CD4-positive, alpha-beta T cell treated with Interleukin-10 for 1 hour (primary cell): ENCODE measurements around the gene OPRD1.
"Not testable (repeated sequence)": the region's sequence is repeated elsewhere in the genome, so short reads cannot be mapped to it uniquely, and the experiment has no call there.

Source experiments
- DNase-seq: peaks from one replicate; pipeline ENCODE4 v3.0.0-alpha.2; 2020

OPRD1 gene

DNA sequence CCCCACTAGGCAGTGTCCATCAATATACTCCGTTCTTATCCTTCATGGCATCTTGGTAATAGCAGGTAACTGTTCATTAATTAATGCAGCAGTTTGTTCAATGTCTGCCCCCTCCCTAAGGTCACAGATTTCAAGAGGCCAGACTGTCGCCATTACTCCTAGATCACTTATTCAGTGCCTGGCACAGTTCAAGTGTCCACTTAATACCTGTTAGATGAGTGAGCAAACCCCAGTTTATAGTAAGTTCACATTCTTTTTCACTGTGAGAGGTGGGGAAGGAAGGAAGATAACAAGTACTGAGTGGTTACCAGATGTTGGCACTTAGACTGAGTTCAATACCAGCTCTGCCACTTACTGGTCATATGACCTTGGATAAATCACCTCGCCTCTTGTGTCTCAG lies 36.4 kb downstream of the OPRD1 start:
- no peak for DNase-seq

DNA sequence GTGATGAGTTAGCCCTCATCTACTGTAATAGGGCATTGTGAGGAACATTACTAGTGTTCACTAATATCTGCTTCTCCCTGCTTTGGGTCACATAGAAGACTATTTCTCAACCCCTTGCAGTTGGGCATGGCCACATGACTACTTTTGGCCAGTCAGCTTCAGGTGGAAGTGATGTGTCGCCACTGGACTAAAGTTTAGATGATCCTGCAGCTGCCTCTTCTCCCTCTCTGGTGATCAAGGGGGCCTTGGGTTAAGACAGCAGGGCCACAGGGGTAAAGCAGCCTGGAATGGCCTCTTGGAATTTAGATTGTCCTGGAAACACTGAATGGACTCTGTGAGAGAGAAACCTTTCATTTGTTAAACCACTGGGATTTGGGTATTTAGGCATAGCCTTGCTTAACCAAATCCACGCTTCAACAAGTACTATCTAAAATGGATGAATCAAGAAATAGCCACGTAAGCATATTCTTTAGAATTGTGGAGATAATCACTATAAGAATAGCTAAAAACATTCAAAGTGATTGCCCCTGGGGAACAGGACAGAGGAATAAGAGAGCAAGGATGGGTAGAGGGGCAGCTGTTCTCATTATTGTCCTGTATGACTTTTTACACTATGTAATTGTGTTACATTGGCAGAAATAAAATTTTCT lies 41.2 kb downstream of the OPRD1 start:
- DNase-seq: no peak

DNA sequence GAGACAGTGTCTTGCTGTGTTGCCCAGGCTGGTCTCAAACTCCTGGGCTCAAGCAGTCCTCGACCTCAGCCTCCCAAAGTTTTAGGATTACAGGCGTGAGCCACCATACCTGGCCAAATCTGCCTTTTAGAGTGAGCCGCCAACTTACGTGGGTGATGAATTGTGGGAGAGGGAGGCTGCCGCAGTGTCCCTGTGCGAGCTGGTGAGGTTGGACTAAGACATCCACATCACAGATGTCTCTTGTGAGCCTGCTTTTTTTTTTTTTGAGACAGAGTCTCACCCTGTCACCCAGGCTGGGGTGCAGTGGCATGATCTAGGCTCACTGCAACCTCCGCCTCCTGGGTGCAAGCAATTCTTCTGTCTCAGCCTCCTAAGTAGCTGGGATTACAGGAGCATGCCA lies 42.4 kb downstream of the OPRD1 start:
- not testable (repeated sequence) for DNase-seq

DNA sequence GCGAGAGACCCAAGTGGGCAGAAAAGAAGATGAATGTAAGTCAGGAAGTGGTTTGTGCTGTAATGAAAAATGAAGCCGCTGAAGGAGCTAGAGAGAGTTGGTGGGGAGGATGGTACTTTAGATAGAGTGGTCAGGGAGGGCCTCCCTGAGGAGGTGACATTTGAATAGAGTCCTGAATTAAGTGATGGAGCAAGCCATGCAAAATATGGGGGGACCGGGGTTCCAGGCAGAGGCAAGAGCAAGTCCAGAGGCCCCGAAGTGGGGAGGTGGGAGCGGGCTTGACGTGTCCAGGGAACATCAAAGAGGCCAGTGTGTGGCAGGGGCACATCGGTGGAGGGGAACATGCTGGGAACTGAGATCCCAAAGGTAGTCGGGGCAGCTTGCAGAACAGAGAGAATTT lies 43.1 kb downstream of the OPRD1 start:
- no peak for DNase-seq

DNA sequence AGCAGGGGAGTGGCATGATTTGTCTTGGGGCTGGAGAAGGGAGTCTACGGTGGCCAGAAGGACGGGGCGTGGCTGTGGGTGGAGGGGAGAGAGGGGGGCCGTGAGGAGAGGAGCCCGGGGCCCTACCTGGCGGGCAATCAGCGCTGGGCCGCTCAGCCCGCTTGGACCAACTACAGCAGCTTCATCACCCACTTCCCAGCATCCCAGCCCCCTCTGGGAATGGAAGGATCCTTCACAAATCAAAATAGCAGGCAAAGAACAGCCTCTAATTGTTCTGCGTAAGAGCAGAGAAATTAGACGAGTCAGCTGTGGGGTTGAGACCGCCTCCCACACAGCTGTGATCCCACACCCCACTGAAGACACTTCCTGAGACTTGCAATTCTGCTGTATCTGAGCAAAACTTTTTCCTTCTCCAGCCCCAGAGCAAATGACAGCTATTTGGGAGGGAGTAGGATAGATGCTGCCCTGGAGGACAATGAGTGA lies 43.5 kb downstream of the OPRD1 start:
- DNase-seq: no peak

DNA sequence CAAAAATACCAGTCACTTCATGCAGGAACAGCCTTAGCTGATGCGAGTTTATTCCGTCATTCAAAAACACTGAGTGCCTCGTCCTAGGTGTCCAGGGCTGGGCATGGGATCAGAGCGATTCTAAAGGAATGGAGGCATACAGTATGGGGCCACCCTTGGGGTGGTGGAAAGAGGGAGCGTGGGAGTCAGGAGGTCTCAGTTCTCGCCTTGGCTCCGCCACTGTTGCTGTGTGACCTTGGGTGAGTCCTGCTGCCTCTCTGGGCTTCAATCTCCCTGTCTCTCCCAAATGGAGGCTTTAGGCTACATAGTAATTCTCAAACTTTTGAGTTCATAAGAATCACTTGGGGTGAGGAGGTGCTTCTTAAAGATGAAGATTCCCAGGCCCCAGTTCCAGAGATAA lies 44.0 kb downstream of the OPRD1 start:
- DNase-seq: no peak

DNA sequence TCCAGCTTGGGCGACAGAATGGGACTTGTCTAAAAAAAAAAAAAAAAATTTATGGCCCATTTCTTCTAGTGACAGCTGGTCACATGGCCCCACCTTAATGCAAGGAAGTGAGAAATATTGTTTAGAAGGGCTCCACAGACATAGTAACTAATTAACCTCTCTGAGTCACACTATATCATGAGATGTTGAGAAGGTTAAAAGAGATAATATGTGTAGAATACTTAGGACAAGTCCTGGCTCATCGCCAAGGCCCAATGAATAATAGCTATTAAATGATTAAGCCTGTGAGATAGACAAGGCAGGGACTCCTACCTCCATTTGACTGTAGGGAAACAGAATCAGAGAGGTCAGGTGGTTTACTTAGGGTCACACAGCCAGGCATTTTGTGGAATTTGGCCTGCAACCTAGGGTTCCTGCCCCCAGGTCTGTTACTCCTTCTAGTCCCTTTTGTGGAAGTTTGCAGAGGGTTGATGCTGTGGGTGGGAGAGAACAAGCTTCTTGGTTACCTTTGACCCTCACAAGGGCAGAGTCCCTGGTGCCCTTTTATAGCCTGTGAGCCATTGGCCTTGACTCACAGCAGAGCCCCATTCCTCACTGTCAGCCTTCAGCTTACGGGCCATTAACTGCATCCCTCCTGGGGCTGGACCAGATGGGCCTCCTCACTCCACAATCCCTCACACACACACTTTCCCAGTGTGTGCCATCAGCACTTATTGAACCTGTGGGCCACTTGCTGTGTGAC lies 48.5 kb downstream of the OPRD1 start:
- DNase-seq: no peak

DNA sequence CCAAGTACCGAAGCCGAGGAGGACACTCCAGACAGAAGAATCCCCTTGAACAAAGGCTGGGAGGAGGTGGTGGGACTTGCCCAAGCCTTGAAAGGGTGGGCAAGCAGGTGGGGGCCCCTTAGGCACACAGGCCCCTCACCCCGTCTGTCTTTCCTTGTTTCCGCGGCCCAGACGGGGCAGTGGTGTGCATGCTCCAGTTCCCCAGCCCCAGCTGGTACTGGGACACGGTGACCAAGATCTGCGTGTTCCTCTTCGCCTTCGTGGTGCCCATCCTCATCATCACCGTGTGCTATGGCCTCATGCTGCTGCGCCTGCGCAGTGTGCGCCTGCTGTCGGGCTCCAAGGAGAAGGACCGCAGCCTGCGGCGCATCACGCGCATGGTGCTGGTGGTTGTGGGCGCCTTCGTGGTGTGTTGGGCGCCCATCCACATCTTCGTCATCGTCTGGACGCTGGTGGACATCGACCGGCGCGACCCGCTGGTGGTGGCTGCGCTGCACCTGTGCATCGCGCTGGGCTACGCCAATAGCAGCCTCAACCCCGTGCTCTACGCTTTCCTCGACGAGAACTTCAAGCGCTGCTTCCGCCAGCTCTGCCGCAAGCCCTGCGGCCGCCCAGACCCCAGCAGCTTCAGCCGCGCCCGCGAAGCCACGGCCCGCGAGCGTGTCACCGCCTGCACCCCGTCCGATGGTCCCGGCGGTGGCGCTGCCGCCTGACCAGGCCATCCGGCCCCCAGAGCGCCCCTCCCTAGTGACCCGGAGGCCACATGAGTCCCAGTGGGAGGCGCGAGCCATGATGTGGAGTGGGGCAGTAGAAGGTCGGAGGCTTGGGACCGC lies 50.8 kb downstream of the OPRD1 start:
- DNase-seq: no peak

DNA sequence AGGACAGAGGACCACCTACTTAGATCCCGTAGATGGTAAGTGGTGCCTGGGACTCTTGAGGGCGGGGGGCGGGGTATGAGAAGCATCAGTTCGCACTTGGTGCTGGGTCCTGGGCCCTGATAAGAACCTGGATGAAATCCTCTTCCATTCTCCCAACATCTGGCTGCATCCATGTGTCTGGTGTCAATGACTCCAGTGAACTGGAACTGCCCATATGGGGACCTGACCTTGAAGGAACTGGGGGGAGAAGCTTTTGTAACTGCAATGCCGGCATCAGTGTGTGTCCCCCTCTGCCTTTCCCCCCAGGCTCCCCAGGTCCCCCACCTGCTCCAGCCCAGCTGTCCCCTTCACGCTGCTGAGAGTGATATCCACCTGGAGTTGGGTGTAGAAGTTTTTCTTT lies 52.7 kb downstream of the OPRD1 start:
- no peak for DNase-seq

DNA sequence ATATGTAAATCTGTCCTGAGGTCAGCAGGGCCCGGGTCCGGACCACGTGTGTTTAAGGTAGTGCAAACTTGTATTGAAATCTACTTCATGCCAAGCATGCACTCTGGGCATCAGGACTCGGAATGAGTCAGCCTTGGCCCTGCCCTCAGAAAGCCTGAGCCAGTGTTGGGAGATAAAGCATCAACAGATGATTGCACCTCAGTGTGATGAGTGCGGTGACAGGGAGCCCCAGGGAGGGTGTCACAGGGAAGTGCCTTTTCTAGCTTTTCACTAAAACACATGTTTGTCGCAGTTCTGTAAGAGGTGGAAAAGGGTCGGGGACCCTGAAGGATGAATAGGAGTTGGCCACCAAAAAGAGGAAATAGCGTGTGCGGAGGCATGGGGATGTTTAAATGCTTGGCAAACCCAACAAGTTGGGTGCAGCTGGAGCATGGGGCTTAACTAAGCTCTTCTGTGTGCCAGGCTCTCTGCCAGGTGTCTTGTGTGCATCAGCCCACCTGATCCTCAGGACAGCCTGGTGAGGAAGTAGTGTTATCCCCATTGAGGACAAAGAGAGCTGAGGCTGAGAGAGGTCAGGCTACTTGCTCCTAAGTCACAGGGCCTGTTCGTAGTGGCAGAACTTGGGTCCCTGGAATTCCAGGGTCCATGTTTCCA lies 54.2 kb downstream of the OPRD1 start:
- DNase-seq: no peak

DNA sequence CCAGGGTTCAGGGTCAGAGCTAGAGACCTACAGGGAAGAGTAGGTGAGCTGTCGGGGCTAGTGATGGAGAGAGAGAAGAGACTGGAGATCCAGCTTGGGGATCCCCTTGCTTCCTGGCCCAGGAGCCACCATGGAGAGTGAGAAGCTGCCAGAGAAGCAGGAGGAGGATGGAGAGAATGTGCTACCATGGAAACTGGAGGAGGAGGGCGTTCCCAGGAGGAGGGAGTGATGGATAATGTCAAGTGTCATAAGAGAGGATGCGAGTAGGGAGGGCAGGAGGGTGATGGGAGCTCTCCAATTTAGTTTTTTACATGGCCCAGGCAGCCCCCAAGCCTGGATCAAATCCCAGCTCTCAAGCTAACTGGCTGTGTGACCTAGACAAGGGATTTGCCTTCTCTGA lies 55.9 kb downstream of the OPRD1 start:
- DNase-seq: no peak

DNA sequence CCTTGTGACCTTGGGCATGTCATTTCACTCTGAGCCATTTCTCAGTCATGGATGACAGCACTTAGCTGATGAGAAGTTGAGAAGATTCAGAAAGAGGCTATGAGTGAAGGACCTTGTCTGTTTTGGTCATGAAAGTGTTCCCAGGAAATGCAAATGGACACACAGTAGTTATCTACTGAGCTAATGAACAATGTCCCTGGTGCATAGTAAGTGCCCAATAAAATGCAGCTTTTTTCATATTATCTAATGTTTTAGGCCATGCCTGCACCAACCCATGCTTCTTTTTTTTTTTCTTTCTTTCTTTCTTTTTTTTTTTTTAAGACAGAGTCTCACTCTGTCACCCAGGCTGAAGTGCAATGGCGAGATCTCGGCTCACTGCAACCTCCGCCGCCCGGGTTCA lies 58.0 kb downstream of the OPRD1 start:
- DNase-seq: no peak

DNA sequence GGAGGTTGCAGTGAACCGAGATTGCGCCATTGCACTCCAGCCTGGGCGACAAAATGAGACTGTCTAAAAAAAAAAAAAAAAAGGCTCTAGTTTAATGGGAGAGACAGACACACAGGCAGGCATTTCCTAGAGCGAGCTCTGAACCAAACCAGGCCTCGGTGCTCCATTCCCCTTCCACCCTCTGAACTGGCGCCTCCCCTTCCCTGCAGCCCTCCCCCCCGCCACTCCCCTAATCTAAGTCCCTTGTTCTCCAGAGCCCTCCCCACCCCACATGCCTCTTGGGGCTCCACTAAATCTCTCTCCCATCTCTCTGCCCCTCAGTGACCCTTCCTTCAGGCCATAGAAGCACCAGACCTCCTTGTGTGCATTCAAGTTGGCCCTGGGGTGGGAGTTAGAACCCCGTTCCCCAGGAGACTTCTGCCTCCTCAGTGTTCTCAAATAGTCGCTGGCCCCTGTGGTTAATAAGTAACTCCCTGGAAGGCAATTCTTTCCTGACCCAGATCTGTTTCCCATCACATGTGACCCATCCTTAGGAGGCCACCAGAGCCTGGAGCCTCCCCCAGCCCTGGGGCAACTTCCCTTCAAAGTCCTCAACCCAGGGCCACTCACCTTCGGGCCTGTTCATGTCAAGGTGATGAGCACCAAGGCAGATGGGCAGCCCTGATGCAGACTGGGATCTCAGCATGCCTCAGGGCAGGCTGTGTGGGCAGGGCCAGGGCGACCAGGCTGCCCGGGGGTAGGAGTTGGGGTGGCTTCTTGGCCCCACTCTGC lies 59.8 kb downstream of the OPRD1 start:
- no peak for DNase-seq

DNA sequence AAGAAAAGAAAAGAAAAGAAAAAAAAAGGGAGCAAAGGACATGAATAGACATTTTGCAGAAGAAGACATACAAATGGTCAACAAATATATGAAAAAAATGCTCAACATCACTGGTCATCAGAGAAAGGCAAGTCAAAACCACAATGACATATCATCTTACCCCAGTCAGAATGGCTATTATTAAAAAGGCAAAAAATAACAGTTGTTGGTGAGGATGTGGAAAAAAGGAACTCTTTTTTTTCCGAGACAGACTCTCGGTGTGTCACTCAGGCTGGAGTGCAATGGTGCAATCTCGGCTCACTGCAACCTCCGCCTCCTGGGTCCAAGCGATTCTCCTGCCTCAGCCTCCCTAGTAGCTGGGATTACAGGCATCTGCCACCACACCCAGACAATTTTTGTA lies 63.2 kb downstream of the OPRD1 start:
- DNase-seq: not testable (repeated sequence)

DNA sequence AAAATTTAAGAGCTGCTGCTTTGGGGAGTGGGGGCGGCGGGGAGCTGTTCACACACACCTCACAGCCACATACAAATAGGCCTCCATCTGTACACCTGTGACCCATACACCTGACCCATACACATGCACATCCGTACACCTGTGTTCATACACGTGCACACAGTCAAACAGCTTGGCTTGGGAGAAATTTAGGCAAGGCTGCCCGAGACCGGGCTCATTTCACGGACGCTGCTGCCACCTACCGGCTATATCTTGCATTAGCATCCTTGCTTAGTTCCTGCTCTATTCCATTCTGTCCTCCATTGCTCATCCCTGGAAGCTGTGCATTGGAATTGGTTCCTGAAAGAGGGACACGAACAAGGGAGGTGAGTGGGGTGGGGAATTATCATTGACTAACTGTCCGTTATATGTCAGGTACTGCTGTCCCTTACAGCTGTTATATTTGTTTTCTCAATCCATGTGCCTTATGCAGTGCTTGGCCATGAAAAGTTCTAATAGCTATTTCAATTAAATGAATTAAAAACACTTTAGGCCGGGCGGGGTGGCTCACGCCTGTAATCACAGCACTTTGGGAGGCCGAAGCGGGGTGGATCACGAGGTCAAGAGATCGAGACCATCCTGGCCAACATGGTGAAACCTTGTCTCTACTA lies 65.3 kb downstream of the OPRD1 start:
- peak; percentile 80 for DNase-seq

DNA sequence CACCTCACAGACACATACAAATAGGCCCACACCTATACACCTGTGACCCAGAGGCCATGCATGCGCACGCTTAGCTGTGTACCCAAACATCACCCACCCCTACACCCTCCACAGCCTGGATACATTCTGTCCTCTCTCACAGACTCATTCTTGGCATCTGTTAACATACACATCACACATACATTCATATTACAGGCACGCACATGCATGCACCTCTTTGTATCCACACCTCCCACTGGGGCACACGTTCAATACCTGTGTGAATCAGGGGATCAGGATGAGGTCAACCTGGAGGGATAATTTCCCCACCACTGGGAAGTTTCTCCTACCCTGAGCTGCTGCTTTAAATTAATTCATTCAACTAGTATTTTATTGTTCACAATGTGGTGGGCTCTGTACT lies 66.8 kb downstream of the OPRD1 start:
- no peak for DNase-seq

DNA sequence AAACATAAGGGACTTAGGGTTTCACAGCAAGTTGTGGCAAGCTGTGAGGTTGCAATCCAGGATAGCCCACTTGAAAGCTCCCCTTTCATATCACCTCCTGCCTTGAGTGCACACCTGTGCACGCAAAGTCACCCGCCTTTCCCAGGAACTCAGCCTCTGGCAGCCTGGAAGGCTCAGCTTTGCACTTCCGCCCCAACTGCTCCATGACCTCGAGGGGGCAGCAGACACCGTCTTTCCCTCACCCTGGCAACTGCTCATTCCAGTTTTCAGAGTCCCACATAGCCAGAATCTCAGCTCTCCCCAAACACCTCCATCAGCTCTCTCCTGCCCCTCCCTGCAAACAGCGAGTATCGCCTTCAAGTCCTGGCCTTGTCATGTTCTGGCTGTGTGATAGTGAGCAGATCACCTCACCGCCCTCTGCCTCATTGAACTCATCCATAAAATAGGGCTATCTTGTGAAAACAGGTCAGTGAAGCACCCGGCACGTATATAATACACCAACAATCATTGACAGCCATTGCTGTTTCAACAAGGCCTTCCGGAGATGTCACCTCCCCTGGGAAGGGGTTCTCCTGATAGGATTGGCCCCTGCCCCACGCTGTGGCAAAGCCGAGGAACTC lies 70.1 kb downstream of the OPRD1 start:
- peak; percentile 82 for DNase-seq

DNA sequence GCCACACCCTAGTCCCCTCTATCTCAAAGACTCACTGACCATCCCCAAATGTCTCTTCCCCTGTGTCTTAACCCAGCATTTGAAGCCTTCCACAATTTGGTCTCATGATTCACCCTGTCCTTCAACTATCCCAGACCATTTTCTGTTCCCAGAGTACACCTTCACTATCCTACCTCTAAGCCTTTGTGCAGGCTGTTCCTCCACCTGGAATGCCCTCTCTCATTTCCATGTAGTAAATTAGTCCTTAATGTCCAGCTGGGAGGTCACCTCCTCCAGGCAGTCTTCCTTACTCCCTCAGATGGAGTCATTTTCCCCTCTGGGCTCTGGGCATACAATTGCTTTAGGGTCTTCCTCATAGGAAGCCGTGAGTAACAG lies 71.3 kb downstream of the OPRD1 start:
- DNase-seq: no peak

DNA sequence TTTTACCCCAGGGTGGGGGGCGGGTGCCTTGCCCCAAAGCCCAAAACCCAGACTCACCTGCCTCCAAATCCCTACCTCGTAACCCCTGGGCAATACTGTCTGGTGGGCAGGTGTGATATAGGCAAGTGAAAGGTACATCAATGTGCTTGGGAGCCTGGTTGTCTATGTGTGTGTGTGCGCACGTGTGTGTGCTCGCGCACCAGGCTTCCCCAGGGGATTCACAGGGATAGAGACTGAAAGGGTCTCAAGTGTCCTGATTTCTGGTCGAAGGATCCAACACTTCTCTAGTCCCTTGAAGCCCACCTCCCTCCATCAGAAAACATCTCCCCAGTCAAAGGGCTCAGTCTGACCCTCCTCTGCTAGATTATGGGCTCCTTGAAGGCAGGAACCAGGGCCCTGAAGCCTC lies 73.5 kb downstream of the OPRD1 start:
- no peak for DNase-seq

DNA sequence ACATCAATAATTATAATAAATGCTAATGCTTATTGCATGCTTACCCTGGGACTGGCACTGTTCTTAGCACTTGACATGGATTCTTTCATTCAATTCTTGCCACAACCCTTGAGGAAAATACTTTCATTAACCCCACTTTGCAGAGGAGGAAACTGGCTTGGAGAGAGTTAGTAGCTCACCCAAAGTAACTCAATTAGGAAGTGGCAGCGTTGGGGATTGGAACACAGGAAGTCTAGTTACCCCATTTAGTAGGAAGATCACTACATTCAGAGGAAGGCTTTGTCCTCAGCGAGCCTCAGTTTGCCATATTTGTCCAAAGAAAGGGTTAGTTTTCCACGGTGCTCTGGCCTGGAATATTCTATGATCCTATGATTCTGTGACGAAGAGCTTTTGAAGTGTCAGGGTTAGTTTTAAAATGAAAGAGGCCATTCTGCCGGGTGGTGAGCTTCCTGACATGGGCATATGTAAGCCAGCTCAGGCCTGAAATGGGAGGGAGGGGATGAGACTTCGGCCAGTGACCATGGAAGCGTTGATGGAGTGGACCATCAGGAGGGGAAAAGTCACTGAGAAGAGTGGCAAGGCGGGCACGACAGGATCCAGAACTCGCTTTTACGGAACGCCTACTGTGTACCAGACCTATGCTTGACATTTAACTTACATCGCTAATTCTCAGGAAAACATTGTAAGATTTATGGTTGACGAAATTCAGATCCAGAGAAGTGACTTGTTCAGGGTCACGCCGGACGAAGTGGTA lies 74.2 kb downstream of the OPRD1 start:
- no peak for DNase-seq
